GM20431 (cell line): ENCODE results near the gene C5orf22.
"Not testable (repeated sequence)": the region's sequence is repeated elsewhere in the genome, so short reads cannot be mapped to it uniquely, and the experiment has no call there.

Source experiments
- in situ Hi-C: fragments of 300-500 bp; cut with MseI, MboI; formaldehyde crosslinking; loops from one replicate; pipeline ENCODE4 v1.15.0; 2020; ENCODE audit warnings: low sequenced_read_pairs; ENCODE audit not compliant: unreplicated experiment

C5orf22 gene

GRCh38 chr5:31596354-31596753 lies 64.3 kb downstream of the C5orf22 start:
- in situ Hi-C loops = loop anchor here (25.0 kb wide), 2 partner anchors 216 to 491 kb away; no protein-coding TSS in a partner anchor

GRCh38 chr5:31598640-31599611 lies 66.8 kb downstream of the C5orf22 start:
- in situ Hi-C loops = loop anchor here (25.0 kb wide), 2 partner anchors 213 to 488 kb away; no protein-coding TSS in a partner anchor

GRCh38 chr5:31602305-31602704 lies 70.2 kb downstream of the C5orf22 start:
- in situ Hi-C loops = not testable (repeated sequence)

- in situ Hi-C loops = no loop called here
Measured at GRCh38 chr5:31604240-31604639, 72.1 kb downstream of the C5orf22 start.

- in situ Hi-C loops = no loop called here
Measured at GRCh38 chr5:31604644-31605043, 72.5 kb downstream of the C5orf22 start.
